HepG2 (cell line): ENCODE data around the gene PFDN5. TPM values are rescaled to one million over a fixed set of nuclear protein-coding genes. Genes with fewer than 3 reads are reported as not detected.

Source experiments
- AKNA ChIP-seq: sonication (generic); formaldehyde crosslinking; IDR thresholded peaks from 2 replicates; pipeline ENCODE4 v1.4.0; 2020; ENCODE audit warnings: missing genetic modification reagents, borderline replicate concordance
- EZH2 ChIP-seq: conservative IDR thresholded peaks from 2 replicates; pipeline ENCODE4 v1.6.1; 2012; ENCODE audit warnings: mild to moderate bottlenecking, low read depth, low read length, moderate library complexity
- HNF4A ChIP-seq: sonication (generic); formaldehyde crosslinking; IDR thresholded peaks from 2 replicates; pipeline ENCODE4 v1.4.0; 2020; ENCODE audit warnings: missing genetic modification reagents
- KMT2A ChIP-seq: sonication (generic); formaldehyde crosslinking; IDR thresholded peaks from 2 replicates; pipeline ENCODE4 v1.4.0; 2020; ENCODE audit warnings: missing genetic modification reagents
- PLRG1 ChIP-seq: fragments of 450-650 bp; conservative IDR thresholded peaks from 2 replicates; pipeline ENCODE4 v1.6.1; 2016
- RBFOX2 ChIP-seq: fragments of 200-400 bp; formaldehyde crosslinking; IDR thresholded peaks from 2 replicates; pipeline ENCODE4 v1.6.1; 2017; ENCODE audit warnings: low read depth, mild to moderate bottlenecking, low read length
- RXRA ChIP-seq: sonication (generic); formaldehyde crosslinking; IDR thresholded peaks from 2 replicates; pipeline ENCODE4 v1.5.1; 2020; ENCODE audit warnings: missing genetic modification reagents
- ZBTB7A ChIP-seq: sonication (generic); formaldehyde crosslinking; IDR thresholded peaks from 2 replicates; pipeline ENCODE4 v1.8.0; 2022; ENCODE audit warnings: mild to moderate bottlenecking, missing genetic modification reagents
- ZEB1 ChIP-seq: IDR thresholded peaks from 2 replicates; pipeline ENCODE4 v1.6.1; 2012; ENCODE audit warnings: mild to moderate bottlenecking, low read depth, inconsistent platforms; ENCODE audit not compliant: insufficient replicate concordance
- ZNF18 ChIP-seq: sonication (generic); formaldehyde crosslinking; IDR thresholded peaks from 2 replicates; pipeline ENCODE4 v1.8.0; 2022; ENCODE audit warnings: mild to moderate bottlenecking, missing genetic modification reagents; ENCODE audit not compliant: insufficient replicate concordance
- ZNF180 ChIP-seq: sonication (generic); formaldehyde crosslinking; IDR thresholded peaks from 2 replicates; pipeline ENCODE4 v1.4.0; 2020; ENCODE audit warnings: low read depth, missing genetic modification reagents, borderline replicate concordance
- ZNF33A ChIP-seq: sonication (generic); formaldehyde crosslinking; IDR thresholded peaks from 2 replicates; pipeline ENCODE4 v1.5.1; 2020; ENCODE audit warnings: missing genetic modification reagents, mild to moderate bottlenecking, moderate library complexity, borderline replicate concordance
- ZNF761 ChIP-seq: sonication (generic); formaldehyde crosslinking; conservative IDR thresholded peaks from 2 replicates; pipeline ENCODE4 v1.4.0; 2020; ENCODE audit warnings: mild to moderate bottlenecking, missing genetic modification reagents
- ZNF772 ChIP-seq: sonication (generic); formaldehyde crosslinking; IDR thresholded peaks from 2 replicates; pipeline ENCODE4 v1.5.0; 2020; ENCODE audit warnings: mild to moderate bottlenecking, missing genetic modification reagents
- polyA plus RNA-seq, 8 experiments: library from polyadenylated mRNA; depleted of rRNA in 3 of 8; stranded (reverse) in 7 of 8; unstranded in 1 of 8; fragments of >200 nt; fragmentation: Illumina TruSeq in 4 of 8; extraction: Trizol in 4 of 8; gene quantifications; 2 replicates each; pipeline versions ENCODE4 v1.2.1 to v1.2.3, GENCODE V29; 2011 to 2016; ENCODE audit warnings: low read depth in 4 of 8, missing spikeins in 1 of 8, mixed read lengths in 1 of 8; ENCODE audit not compliant: insufficient read depth in 1 of 8
- total RNA-seq, 5 experiments: library from RNA; depleted of rRNA; stranded (reverse); fragments of >200 nt; fragmentation: Illumina TruSeq; extraction: Trizol; gene quantifications; 2 replicates each; pipeline ENCODE4 v1.2.3, GENCODE V29; 2016; ENCODE audit warnings: low read depth in 1 of 5
- TF ChIP-seq, protein P1 (sequence below): sonication (generic); formaldehyde crosslinking; IDR thresholded peaks from 2 replicates; pipeline ENCODE4 v1.5.0; 2020; ENCODE audit warnings: mild to moderate bottlenecking, missing genetic modification reagents, borderline replicate concordance
- TF ChIP-seq, protein P2 (sequence below): sonication (generic); formaldehyde crosslinking; IDR thresholded peaks from 2 replicates; pipeline ENCODE4 v1.4.0; 2020; ENCODE audit warnings: low read depth, mild to moderate bottlenecking, missing genetic modification reagents
- TF ChIP-seq, protein P3 (sequence below): IDR thresholded peaks from 2 replicates; pipeline ENCODE4 v1.6.1; 2016

PFDN5 gene
- total and polyA plus RNA-seq, 2 of the 13 experiments (the other 11 are each of a cell fraction or from before 2014, with no cell fraction given) = 449 to 462 TPM

GRCh38 chr12:53299454-53300180, 4.3 kb downstream of the PFDN5 start, which contains the start of gene MYG1 (continued):
- TF ChIP-seq RBFOX2 (peak; percentile 96), ZNF761 (CRISPR knock-in tag) (peak; percentile 88; the same call in 1 of the 2 replicates), PLRG1 (no peak), KMT2A (CRISPR knock-in tag) (peak; percentile 87), ZNF33A (CRISPR knock-in tag) (no peak), HNF4A (CRISPR knock-in tag) (peak; percentile 91), RXRA (peak; percentile 74), ZNF180 (CRISPR knock-in tag) (no peak), ZBTB7A (peak; percentile 37; the same call in 1 of the 2 replicates), EZH2 (no peak), ZNF18 (peak; percentile 54), AKNA (CRISPR knock-in tag) (no peak), ZNF772 (CRISPR knock-in tag) (no peak; the same call in 1 of the 2 replicates), ZEB1 (no peak)
- TF ChIP-seq, protein P1, sequence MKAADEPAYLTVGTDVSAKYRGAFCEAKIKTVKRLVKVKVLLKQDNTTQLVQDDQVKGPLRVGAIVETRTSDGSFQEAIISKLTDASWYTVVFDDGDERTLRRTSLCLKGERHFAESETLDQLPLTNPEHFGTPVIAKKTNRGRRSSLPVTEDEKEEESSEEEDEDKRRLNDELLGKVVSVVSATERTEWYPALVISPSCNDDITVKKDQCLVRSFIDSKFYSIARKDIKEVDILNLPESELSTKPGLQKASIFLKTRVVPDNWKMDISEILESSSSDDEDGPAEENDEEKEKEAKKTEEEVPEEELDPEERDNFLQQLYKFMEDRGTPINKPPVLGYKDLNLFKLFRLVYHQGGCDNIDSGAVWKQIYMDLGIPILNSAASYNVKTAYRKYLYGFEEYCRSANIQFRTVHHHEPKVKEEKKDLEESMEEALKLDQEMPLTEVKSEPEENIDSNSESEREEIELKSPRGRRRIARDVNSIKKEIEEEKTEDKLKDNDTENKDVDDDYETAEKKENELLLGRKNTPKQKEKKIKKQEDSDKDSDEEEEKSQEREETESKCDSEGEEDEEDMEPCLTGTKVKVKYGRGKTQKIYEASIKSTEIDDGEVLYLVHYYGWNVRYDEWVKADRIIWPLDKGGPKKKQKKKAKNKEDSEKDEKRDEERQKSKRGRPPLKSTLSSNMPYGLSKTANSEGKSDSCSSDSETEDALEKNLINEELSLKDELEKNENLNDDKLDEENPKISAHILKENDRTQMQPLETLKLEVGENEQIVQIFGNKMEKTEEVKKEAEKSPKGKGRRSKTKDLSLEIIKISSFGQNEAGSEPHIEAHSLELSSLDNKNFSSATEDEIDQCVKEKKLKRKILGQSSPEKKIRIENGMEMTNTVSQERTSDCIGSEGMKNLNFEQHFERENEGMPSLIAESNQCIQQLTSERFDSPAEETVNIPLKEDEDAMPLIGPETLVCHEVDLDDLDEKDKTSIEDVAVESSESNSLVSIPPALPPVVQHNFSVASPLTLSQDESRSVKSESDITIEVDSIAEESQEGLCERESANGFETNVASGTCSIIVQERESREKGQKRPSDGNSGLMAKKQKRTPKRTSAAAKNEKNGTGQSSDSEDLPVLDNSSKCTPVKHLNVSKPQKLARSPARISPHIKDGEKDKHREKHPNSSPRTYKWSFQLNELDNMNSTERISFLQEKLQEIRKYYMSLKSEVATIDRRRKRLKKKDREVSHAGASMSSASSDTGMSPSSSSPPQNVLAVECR = peak; percentile 99
- TF ChIP-seq, protein P2, sequence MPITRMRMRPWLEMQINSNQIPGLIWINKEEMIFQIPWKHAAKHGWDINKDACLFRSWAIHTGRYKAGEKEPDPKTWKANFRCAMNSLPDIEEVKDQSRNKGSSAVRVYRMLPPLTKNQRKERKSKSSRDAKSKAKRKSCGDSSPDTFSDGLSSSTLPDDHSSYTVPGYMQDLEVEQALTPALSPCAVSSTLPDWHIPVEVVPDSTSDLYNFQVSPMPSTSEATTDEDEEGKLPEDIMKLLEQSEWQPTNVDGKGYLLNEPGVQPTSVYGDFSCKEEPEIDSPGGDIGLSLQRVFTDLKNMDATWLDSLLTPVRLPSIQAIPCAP (CRISPR knock-in tag) = no peak
- TF ChIP-seq, protein P3, sequence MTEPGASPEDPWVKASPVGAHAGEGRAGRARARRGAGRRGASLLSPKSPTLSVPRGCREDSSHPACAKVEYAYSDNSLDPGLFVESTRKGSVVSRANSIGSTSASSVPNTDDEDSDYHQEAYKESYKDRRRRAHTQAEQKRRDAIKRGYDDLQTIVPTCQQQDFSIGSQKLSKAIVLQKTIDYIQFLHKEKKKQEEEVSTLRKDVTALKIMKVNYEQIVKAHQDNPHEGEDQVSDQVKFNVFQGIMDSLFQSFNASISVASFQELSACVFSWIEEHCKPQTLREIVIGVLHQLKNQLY (CRISPR knock-in tag) = 0 out of 2 replicates have a peak, but pooled peaks have one; percentile 14
